Natural killer cell treated with Interleukin-12 subunit alpha and Interleukin-12 subunit beta and Interleukin-15 and Interleukin-18, amount 100 ng/mL, for 72 hours (primary cell): ENCODE results near the gene CACNA1B. TPM values are rescaled to one million over a fixed set of nuclear protein-coding genes. Genes with fewer than 3 reads are reported as not detected.

Experiments
- ATAC-seq, 2 donors: fragments of 150-1000 bp; cut with Tn5 transposase in 1 of 2; sonication (Bioruptor Pico), chemical (Tn5 transposase) in 1 of 2; 2 replicates each; pipeline ENCODE4 v1.10.0; 2021
- DNase-seq: peaks from one replicate; pipeline ENCODE4 v3.0.0; 2022; ENCODE audit warnings: low spot score
- H3K27ac Mint-ChIP-seq, 2 donors: 1 replicate in 1 of 2; 2 replicates in 1 of 2; pipeline ENCODE4 v1.8.0; 2022; ENCODE audit warnings: mixed read lengths in 2 of 2, mild to moderate bottlenecking in 1 of 2, moderate library complexity in 1 of 2
- H3K27me3 Mint-ChIP-seq, 2 donors: 1 replicate in 1 of 2; 2 replicates in 1 of 2; pipeline ENCODE4 v1.8.0; 2022; ENCODE audit warnings: mixed read lengths in 2 of 2
- H3K36me3 Mint-ChIP-seq: one replicate; pipeline ENCODE4 v1.8.0; 2022; ENCODE audit warnings: mixed read lengths
- H3K4me1 Mint-ChIP-seq, 2 donors: 1 replicate in 1 of 2; 2 replicates in 1 of 2; pipeline ENCODE4 v1.8.0; 2022; ENCODE audit warnings: low read depth in 2 of 2, mixed read lengths in 2 of 2, mild to moderate bottlenecking in 1 of 2
- H3K4me3 Mint-ChIP-seq: one replicate; pipeline ENCODE4 v1.8.0; 2022; ENCODE audit warnings: mixed read lengths
- H3K9me3 Mint-ChIP-seq: 2 replicates; pipeline ENCODE4 v1.8.0; 2022; ENCODE audit warnings: mixed read lengths
- total RNA-seq, 2 donors: library from RNA; stranded (reverse); gene quantifications; one replicate each; pipeline ENCODE4 v1.2.3, GENCODE V29; 2022

CACNA1B gene
- total RNA-seq, 2 donors from 2014 or later, result 0.11 to 0.90 TPM

DNA sequence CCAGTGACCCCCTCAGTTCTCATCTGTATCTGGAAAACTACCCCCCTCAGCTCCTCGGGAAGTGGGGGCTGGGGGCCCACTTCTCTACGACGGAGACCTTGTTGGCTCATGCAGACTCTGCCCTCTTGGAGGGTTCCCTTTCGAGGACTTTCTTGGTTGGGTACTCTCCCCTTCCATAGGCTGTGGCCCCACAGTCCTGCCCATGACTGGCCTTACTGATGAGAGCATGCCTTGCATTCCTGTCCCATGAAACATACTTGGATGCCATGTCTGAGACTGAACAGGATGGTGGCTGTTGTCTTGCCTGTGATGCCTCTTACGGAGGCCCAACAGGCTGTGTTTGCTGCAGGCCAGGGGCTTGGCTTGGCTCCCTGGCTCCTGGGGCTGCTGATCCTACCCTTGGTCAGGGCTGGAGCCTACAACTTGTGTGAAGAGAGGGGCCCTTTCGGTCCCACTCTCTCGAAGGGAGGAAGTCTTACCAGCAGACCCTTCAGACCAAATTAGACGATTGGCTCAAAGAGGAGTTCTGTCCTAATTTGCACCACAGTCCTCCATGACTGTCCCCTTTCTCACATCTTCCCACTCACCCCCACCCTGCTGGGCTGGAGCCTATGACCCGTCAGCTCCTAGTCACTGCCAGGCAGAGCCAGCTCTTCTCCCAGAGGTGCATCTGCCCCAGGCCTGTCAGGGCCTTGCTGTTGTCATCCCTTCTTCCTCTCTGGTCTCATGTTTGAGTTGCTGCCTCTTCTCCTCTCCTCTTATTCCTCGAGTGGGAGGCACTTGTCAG, 109.9 kb downstream of the CACNA1B start:
- H3K4me1 Mint-ChIP-seq, result no peaks in the 10 kb centered on the region
- no peaks in the 10 kb centered on the region for H3K36me3 Mint-ChIP-seq
- DNase-seq (no peak), ATAC-seq (no peak)
- H3K27me3 Mint-ChIP-seq, result peaks cover 26 to 33% of the 10 kb centered on the region in 2 donors
- H3K9me3 Mint-ChIP-seq, result no peaks in the 10 kb centered on the region
- H3K4me3 Mint-ChIP-seq, result no peak overlapping the region
- no peak overlapping the region for H3K27ac Mint-ChIP-seq

DNA sequence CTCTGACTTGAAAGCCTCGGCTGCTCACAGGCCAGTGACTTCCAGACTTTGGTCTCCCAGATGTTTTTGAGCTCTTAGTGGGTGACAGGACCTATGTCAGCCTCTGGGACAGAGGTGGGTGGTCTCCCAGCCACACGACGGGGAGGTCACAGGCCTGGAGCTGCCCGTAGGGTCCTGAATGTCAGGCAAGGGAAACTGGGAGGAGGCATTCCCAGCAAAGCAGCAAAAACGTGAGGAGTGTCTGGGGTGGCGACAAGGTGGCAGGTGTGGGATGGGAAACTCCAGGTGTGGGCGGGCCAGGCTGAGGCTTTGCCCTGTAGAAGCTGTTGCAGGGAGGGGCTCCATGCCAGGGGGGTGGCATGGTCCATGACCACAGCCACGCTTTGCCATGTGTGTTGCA, 110.5 kb downstream of the CACNA1B start:
- H3K9me3 Mint-ChIP-seq, result no peaks in the 10 kb centered on the region
- no peak for ATAC-seq
- peaks cover 28 to 35% of the 10 kb centered on the region in 2 donors for H3K27me3 Mint-ChIP-seq
- H3K4me1 Mint-ChIP-seq, result no peaks in the 10 kb centered on the region
- H3K27ac Mint-ChIP-seq, result no peak overlapping the region
- no peaks in the 10 kb centered on the region for H3K36me3 Mint-ChIP-seq
- no peak overlapping the region for H3K4me3 Mint-ChIP-seq
- DNase-seq, result no peak

GRCh38 chr9:137988701-137989100, 111.1 kb downstream of the CACNA1B start:
- ATAC-seq, result peak in 1 of 2 donors; percentile 28
- H3K27me3 Mint-ChIP-seq, result peaks cover 31 to 42% of the 10 kb centered on the region in 2 donors
- H3K27ac Mint-ChIP-seq, result no peak overlapping the region
- no peaks in the 10 kb centered on the region for H3K4me1 Mint-ChIP-seq
- H3K9me3 Mint-ChIP-seq, result no peaks in the 10 kb centered on the region
- no peak for DNase-seq
- no peak overlapping the region for H3K4me3 Mint-ChIP-seq
- no peaks in the 10 kb centered on the region for H3K36me3 Mint-ChIP-seq

- no peak for ATAC-seq
Observed at GRCh38 chr9:137989156-137989555, 111.6 kb downstream of the CACNA1B start.

GRCh38 chr9:137989999-137990715, 112.6 kb downstream of the CACNA1B start:
- Mint-ChIP-seq H3K36me3 (no peaks in the 10 kb centered on the region), H3K4me3 (no peak overlapping the region), H3K27ac (no peak overlapping the region), H3K9me3 (no peaks in the 10 kb centered on the region), H3K4me1 (no peaks in the 10 kb centered on the region), H3K27me3 (peaks cover 41 to 50% of the 10 kb centered on the region in 2 donors)
- ATAC-seq (no peak), DNase-seq (peak; percentile 32)

More at GRCh38 chr9:137989156-137989555, 111.6 kb downstream of the CACNA1B start:
- H3K9me3 Mint-ChIP-seq, result no peaks in the 10 kb centered on the region
- H3K27ac Mint-ChIP-seq, result no peak overlapping the region
- DNase-seq, result no peak
- H3K4me1 Mint-ChIP-seq, result no peaks in the 10 kb centered on the region
- H3K4me3 Mint-ChIP-seq, result no peak overlapping the region
- H3K27me3 Mint-ChIP-seq, result peaks cover 36 to 43% of the 10 kb centered on the region in 2 donors
- no peaks in the 10 kb centered on the region for H3K36me3 Mint-ChIP-seq

DNA sequence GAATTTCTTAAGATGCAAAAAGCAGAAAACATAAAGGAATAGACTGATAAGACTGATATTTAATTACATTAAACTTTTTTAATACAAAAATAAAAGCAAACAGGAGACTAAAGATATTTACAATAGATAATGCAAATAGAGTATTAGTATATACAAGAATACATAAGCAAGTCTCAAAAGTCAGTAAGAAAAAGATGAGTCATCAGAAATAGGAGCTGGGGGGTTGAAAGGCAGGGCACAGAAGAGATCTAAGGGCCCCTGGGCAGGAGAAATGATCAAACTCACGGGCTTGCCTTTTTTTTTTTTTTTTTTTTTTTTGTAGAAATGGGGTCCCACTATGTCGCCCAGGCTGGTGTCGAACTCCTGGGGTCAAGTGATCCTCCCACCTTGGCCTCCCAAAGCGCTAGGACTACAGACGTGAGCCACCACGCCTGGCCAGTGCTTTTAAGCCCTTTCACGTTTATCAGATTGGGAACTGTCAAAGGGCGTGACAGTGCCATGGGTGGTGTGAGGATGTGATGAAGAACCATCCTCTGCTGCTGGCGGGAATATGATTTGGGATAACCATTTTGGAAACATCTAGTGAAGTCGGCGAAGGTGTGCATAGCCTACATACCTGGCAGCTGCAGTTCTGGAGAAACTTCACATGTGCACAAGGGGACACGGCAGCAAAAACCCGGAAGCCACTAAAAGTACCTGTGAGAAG, 126.1 kb downstream of the CACNA1B start:
- Mint-ChIP-seq H3K27ac (no peak overlapping the region), H3K36me3 (no peaks in the 10 kb centered on the region), H3K4me3 (no peak overlapping the region), H3K9me3 (no peaks in the 10 kb centered on the region), H3K27me3 (peaks cover 14 to 25% of the 10 kb centered on the region in 2 donors), H3K4me1 (no peaks in the 10 kb centered on the region)
- no peak for DNase-seq
- no peak for ATAC-seq

DNA sequence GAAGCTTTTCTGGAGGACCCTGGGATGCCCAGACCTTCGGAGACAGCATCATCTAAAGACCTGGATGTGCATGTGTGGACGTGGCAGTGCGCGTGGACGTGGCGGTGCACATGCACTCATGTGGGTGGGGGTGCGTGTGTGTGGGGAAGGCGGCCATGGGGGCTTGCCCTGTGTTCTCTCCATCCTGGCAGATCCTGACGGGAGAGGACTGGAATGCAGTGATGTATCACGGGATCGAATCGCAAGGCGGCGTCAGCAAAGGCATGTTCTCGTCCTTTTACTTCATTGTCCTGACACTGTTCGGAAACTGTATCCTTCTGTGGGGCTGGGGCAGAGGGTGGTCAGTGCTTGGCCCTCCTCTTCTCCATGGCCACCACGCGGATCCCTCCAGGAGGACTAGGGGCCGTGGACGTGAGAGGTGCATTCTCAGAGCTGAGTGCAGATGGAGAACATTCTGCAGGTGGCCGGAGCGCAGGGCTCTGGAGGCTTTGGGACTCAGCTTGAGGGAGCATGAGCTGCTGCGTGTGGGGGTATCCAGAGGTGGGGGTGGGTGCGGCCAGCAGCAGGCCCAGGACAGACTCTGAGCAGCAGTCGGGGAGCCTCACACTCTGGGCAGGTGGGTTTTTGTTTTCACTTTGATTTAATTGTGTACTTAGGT, 129.1 kb downstream of the CACNA1B start:
- peaks cover 8 to 10% of the 10 kb centered on the region in 2 donors for H3K27me3 Mint-ChIP-seq
- H3K27ac Mint-ChIP-seq, result no peak overlapping the region
- no peak overlapping the region for H3K4me3 Mint-ChIP-seq
- DNase-seq (peak; percentile 51), ATAC-seq (no peak)
- no peaks in the 10 kb centered on the region for H3K36me3 Mint-ChIP-seq
- H3K4me1 Mint-ChIP-seq, result no peaks in the 10 kb centered on the region
- H3K9me3 Mint-ChIP-seq, result no peaks in the 10 kb centered on the region

GRCh38 chr9:138007566-138007917, 130.0 kb downstream of the CACNA1B start:
- Mint-ChIP-seq H3K9me3 (no peaks in the 10 kb centered on the region), H3K27me3 (peaks cover 8 to 10% of the 10 kb centered on the region in 2 donors), H3K4me1 (no peaks in the 10 kb centered on the region), H3K4me3 (no peak overlapping the region), H3K27ac (no peak overlapping the region), H3K36me3 (no peaks in the 10 kb centered on the region)
- DNase-seq (no peak), ATAC-seq (peak in 1 of 2 donors; percentile 15)

DNA sequence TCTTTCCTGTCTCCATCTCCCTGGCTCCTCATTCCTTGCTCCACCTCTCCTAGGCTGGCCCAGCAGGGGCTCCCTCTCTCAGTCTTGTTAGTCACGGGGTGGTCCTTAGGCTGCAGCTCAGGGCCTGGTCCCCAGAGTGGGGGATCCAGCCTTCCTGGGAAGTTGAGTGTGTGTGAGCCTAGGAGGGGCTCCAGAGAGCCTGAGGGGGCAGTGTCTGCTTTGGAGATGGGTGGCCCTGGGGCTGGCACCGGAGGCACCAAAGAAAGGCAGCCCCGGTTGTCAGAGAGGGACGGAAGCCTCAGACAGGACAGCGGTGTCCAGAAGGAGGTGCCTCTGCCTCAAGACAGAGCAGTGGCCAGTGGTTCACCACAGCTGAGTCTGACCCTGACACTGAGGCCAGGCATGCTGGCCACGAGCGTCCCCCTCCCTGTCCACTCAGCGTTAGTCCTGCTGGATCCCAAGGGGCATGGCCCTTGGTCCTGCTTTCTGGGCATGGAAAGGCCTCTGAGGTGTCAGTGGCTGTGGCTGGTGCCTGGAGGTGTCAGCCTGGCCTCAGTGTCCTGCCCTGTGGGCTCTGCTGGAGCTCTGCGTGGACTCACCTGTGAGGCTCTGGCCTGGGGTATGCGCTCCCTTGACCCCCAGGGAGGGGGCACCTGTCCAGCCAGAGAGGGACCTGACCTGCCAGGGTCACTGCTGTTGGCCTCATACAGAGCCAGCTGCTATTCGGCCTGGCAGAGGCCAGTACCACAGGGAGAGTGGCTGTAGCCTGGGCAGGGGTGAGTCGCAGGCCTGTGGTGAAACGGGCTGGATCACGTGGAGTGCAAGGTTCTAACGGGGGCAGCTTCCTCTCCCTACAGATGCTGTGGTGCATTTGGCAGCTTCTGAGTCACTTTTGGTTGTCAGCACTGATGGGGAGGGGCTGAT, 130.6 kb downstream of the CACNA1B start:
- Mint-ChIP-seq H3K36me3 (no peaks in the 10 kb centered on the region), H3K27ac (no peak overlapping the region), H3K4me3 (no peak overlapping the region), H3K9me3 (no peaks in the 10 kb centered on the region), H3K27me3 (peaks cover 8 to 10% of the 10 kb centered on the region in 2 donors), H3K4me1 (no peaks in the 10 kb centered on the region)
- ATAC-seq (no peak), DNase-seq (peak; percentile 58)

- peaks cover 5 to 8% of the 10 kb centered on the region in 2 donors for H3K27me3 Mint-ChIP-seq
- no peak overlapping the region for H3K4me3 Mint-ChIP-seq
- no peak overlapping the region for H3K27ac Mint-ChIP-seq
- no peaks in the 10 kb centered on the region for H3K4me1 Mint-ChIP-seq
- no peaks in the 10 kb centered on the region for H3K36me3 Mint-ChIP-seq
- no peaks in the 10 kb centered on the region for H3K9me3 Mint-ChIP-seq
- peak; percentile 18 for DNase-seq
- ATAC-seq, result no peak
Observed at GRCh38 chr9:138009016-138009802, 131.6 kb downstream of the CACNA1B start.

DNA sequence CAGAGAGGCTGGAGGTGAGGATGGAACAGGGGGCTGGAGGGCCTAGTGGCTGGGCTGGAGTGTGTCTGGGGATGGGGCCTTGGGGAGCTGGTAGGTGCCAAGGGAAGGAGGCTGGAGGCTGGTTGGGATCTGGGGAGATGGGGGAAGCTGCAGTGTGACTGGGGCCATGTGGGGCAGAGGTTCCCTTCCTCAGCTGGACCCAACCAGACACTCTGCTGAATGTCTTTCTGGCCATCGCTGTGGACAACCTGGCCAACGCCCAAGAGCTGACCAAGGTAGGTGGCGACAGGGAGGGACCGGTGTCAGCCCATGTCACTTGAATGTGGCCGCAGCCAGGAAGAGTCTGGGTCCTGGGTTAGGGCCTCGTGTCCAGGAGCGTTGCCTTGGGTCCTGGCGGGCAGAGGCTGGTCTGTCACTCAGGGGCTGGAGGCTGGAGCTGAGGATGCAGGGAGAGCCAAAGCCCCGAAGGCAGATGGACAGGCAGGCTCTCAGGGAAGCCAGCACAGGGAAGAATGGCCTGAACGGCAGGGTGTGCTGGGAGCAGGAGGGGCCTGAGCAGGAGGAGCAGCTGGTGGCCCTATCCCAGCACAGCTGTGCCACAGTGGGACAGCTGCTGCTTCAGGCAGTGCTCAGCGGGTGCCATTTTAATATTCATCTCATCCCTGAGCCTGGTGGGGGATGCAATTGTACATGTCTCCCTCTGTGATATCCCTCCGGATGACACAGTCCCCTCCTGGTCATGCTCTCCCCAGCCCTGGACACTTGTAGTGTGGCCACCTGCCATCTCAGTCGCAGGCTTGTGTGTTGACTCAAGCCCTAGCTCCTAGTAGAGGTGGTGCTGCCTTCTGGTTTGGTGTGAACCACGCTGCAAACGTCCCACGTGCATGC, 132.5 kb downstream of the CACNA1B start:
- H3K36me3 Mint-ChIP-seq, result no peaks in the 10 kb centered on the region
- DNase-seq (no peak), ATAC-seq (no peak)
- no peaks in the 10 kb centered on the region for H3K9me3 Mint-ChIP-seq
- no peak overlapping the region for H3K4me3 Mint-ChIP-seq
- no peaks in the 10 kb centered on the region for H3K4me1 Mint-ChIP-seq
- no peak overlapping the region for H3K27ac Mint-ChIP-seq
- peaks cover 2 to 3% of the 10 kb centered on the region in 2 donors for H3K27me3 Mint-ChIP-seq
